Astrocyte of the spinal cord (primary cell): ENCODE measurements around the gene ZCCHC24.
A peak's percentile ranks its signal among the peaks of the same experiment; 100 is the strongest.

Experiments used
- DNase-seq: peaks from one replicate; pipeline ENCODE4 v3.0.0; 2011; ENCODE audit warnings: low read depth, low spot score
- H3K4me3 ChIP-seq: 2 replicates; pipeline ENCODE4 v1.5.1; 2011; ENCODE audit warnings: low read depth, mild to moderate bottlenecking, low read length, moderate library complexity
- in situ Hi-C: cut with HindIII; loops from 2 replicates; pipeline ENCODE4 v1.10.0; 2017; ENCODE audit warnings: low sequenced_read_pairs
- TF ChIP-seq, protein P1 (sequence below): IDR thresholded peaks from 2 replicates; pipeline ENCODE4 v1.5.1; 2012; ENCODE audit warnings: low read depth, mild to moderate bottlenecking, low read length, inconsistent platforms

ZCCHC24 gene

DNA sequence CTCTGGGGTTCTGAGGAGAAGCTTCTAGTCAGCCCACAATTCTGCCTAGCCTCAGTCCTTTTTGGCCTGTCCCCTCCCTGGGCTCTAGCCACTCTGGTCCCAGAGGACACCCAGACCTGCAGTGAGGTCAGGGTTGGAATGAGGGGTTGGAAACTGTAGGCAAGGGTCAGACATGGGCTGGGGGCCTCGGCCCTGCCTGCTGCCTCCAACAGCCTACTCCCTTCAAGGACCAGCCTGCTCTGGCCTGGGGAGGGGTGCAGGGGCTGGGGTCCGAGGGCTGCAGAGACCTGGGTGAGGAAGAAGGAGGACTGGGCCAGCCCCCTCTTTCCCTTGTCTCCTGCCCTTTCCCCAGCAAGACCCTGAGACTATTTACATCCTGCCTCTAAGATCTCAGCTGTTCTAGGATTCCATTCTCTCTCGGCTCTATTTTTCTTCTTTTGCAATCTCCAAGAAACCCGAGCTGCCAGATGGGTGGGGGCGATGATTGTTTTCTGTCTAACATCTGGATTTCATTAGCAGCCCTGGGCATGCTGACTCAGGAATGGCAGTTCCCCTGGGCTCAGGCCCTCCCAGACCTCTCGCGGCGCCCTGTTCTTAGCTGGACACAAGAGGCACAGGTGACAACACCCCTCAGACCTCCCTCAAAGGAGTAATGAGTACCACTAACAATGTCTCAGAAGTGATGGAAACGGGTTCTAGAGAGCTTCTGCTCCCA, 23.1 kb downstream of the ZCCHC24 start:
- H3K4me3 ChIP-seq = no peak overlapping the region
- in situ Hi-C loops = no loop called here
- TF ChIP-seq, protein P1, sequence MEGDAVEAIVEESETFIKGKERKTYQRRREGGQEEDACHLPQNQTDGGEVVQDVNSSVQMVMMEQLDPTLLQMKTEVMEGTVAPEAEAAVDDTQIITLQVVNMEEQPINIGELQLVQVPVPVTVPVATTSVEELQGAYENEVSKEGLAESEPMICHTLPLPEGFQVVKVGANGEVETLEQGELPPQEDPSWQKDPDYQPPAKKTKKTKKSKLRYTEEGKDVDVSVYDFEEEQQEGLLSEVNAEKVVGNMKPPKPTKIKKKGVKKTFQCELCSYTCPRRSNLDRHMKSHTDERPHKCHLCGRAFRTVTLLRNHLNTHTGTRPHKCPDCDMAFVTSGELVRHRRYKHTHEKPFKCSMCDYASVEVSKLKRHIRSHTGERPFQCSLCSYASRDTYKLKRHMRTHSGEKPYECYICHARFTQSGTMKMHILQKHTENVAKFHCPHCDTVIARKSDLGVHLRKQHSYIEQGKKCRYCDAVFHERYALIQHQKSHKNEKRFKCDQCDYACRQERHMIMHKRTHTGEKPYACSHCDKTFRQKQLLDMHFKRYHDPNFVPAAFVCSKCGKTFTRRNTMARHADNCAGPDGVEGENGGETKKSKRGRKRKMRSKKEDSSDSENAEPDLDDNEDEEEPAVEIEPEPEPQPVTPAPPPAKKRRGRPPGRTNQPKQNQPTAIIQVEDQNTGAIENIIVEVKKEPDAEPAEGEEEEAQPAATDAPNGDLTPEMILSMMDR = no peak
- peak; percentile 93 for DNase-seq

DNA sequence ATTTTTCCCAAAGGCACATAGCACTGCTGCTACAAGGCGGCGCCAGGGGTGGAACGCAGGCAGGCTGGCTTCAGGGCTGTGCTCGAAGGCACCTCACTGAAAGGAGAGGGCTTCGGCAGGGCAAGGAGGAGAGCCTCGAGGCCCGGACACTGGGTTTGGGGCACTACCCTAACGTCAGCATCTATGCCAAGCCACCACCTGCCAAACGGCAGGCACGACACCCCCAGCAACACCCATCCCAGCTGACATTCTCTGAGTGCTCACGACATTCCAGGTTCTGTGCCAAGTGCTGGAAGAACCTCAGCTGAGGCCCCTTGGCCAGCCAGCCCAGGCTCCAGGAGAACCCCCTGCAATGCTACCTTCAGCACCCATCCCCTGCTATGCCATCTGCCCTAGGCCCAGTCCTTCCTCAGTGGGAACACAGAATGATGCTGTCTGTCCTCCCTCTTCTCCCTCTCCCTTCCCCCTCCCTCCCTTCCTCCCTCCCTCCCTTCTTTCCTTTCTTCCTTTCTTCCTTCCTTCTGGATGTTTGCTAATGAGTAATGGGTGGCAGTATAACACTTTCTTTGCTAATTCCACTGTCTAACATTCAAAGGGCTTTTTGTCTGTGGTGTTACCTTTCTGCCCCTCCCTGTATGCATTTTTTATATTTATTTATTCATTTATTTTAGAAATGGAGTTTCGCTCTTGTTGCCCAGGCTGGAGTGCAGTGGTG, 24.3 kb downstream of the ZCCHC24 start:
- in situ Hi-C loops = no loop called here
- DNase-seq = no peak
- TF ChIP-seq, protein P1 = no peak
- no peak overlapping the region for H3K4me3 ChIP-seq

DNA sequence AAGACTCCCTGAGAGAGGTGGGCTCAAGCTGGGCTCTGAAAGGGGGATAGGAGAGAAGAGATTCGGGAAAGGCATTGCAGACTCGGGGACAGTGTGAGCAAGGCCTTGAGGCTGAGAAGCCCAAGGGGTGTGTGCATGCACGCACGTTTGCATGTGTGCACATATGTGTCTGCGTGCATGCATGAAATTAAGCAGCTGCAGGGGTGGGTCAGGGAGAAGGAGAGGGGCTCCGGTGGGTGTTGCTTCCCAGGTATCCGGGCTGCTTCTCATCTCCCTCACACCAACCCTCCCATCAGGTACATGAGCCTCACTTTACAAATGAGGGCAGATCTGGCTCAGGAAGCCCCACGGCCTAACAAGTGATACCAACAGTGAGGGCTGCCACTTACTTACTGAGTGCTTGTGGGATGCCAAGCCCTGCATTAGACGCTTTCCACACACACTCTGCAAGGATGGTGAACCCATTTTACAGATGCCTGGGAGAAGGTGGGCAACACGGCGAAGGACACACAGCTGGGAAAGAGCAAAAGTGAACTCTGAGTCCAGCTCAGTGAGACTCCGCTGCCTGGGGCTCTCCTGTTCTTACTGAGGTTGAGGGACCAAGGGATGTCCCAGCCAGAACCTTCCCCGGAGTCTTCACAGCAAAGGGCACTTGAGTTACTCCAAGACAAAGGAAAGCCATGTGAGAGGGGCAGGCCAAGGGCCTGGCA, 26.4 kb downstream of the ZCCHC24 start:
- H3K4me3 ChIP-seq = no peak overlapping the region
- in situ Hi-C loops = no loop called here
- DNase-seq = no peak
- TF ChIP-seq, protein P1 = no peak

DNA sequence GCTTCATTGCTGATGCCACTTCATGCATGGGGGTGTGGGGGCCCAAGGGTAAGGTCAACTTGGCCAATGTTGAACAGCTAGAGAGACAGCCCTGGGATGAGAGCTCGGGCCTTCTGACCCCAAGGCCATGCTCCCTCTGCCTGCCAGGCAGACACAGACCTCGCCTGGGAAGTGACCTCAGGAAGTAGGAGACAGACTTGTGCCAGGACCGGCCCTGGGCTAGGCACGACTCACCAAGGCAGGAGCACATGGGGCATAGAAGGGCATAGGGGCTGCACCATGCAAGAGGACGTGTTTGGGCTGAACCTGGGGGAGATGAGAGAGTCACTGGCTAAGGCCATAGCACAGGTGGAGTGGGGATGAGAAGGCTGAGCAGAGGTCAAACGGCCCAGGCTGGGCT, 27.1 kb downstream of the ZCCHC24 start:
- no peak overlapping the region for H3K4me3 ChIP-seq
- DNase-seq = no peak
- TF ChIP-seq, protein P1 = no peak
- in situ Hi-C loops = no loop called here

DNA sequence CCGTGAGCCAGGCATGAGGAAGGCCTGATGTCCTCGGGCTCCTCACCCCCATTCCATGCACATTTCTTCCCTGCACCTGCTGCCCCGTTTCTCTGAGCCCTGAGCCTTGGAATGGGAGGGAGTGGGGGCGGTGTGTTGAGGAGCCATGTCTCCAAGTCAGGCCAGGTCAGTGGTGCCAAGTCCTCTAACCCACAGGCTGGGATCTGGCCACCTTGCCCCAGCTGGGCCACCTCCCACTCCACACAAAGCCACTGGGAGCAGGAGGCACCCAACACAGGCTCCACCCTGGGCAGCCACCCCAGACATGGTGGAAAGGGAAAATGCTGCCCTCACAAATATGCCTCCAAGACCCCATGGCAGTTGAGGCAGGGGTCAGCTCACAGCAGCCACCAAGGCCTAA, 27.7 kb downstream of the ZCCHC24 start:
- TF ChIP-seq, protein P1 = no peak
- no peak overlapping the region for H3K4me3 ChIP-seq
- in situ Hi-C loops = no loop called here
- DNase-seq = no peak

DNA sequence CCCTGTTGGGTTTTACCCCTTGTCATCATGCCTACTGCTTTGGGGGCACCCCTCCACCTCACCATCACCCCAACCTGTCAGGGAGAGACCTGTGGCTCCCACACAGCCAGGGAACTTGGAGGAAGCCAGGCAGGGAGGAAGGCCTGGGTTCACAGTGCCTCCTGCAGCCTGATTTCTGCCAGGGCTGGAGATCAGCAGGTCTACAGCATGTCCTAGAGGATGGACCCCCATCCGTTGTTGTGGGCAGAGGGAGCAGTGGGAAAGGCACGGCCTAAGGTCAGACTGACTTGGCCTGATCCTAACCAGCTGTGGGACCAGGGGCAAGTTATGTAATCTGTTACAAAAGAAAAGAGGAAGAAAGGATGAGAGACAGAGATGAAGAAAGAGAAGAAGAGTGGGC, 28.2 kb downstream of the ZCCHC24 start:
- DNase-seq = no peak
- no peak overlapping the region for H3K4me3 ChIP-seq
- in situ Hi-C loops = no loop called here
- TF ChIP-seq, protein P1 = no peak
